IMR-90 (cell line): ENCODE data around the gene GALNT9. TPM values are rescaled to one million over a fixed set of nuclear protein-coding genes. Genes with fewer than 3 reads are reported as not detected.
"Not testable (repeated sequence)": the region's sequence is repeated elsewhere in the genome, so short reads cannot be mapped to it uniquely, and the experiment has no call there.

Experiments used
- ATAC-seq: fragments of 200-7000 bp; cut with Tn5 transposase; 2 replicates; pipeline ENCODE4 v1.9.1; 2020; ENCODE audit warnings: low read depth, mild to moderate bottlenecking, moderate library complexity
- BruUV-seq: library from RNA; stranded (reverse); fragments of 400-500 nt; replicated peaks from 2 replicates; lab custom pipeline; 2021; lab: Mats Ljungman, UMichigan
- CTCF ChIA-PET: fragments of 300-600 bp; formaldehyde crosslinking; extraction: SDS; loops from one replicate; lab custom pipeline; 2021; ENCODE audit warnings: antibody characterized with exemption; lab: Yijun Ruan, JAX
- POLR2A ChIA-PET: fragments of 300-600 bp; sonication (Branson Sonifier 250); formaldehyde crosslinking; loops from one replicate; lab custom pipeline; 2022; ENCODE audit warnings: antibody characterized with exemption; ENCODE audit not compliant: unreplicated experiment; lab: Charles Lee
- DNase-seq: peaks from one replicate; pipeline ENCODE4 v3.0.0; 2013
- H2AFZ ChIP-seq: replicated peaks from 2 replicates; pipeline ENCODE3; 2013; ENCODE audit warnings: low read length, mild to moderate bottlenecking; ENCODE audit not compliant: poor library complexity
- H2AK5ac ChIP-seq: 2 replicates; pipeline ENCODE4 v1.6.1; 2013; ENCODE audit warnings: low read depth, low read length, inconsistent platforms
- H2AK9ac ChIP-seq: replicated peaks from 2 replicates; pipeline ENCODE3; 2013; ENCODE audit warnings: mild to moderate bottlenecking, low read depth, low read length, moderate library complexity; ENCODE audit not compliant: poor library complexity
- H2BK120ac ChIP-seq: 2 replicates; pipeline ENCODE4 v1.6.1; 2013; ENCODE audit warnings: low read depth, low read length, inconsistent platforms
- H2BK15ac ChIP-seq: 3 replicates; pipeline ENCODE4 v1.6.1; 2013; ENCODE audit warnings: low read depth, low read length, inconsistent platforms
- H2BK20ac ChIP-seq: 2 replicates; pipeline ENCODE4 v1.6.1; 2013; ENCODE audit warnings: low read depth, mild to moderate bottlenecking, inconsistent platforms, low read length, moderate library complexity
- H2BK5ac ChIP-seq: 2 replicates; pipeline ENCODE4 v1.6.1; 2013; ENCODE audit warnings: mild to moderate bottlenecking, low read depth, low read length, inconsistent platforms; ENCODE audit not compliant: poor library complexity, severe bottlenecking
- H3K14ac ChIP-seq: replicated peaks from 2 replicates; pipeline ENCODE4 v1.6.1; 2013; ENCODE audit warnings: low read depth, low read length, inconsistent platforms
- H3K18ac ChIP-seq: 2 replicates; pipeline ENCODE4 v1.6.1; 2013; ENCODE audit warnings: low read depth, low read length, control low read depth
- H3K23ac ChIP-seq: 2 replicates; pipeline ENCODE4 v1.6.1; 2013; ENCODE audit warnings: low read depth, low read length, inconsistent platforms
- H3K27ac ChIP-seq: 2 replicates; pipeline ENCODE4 v1.5.1; 2013; ENCODE audit warnings: mild to moderate bottlenecking, control low read depth, low read length; ENCODE audit not compliant: insufficient read depth
- H3K27me3 ChIP-seq: 2 replicates; pipeline ENCODE4 v1.6.1; 2013; ENCODE audit warnings: low read length; ENCODE audit not compliant: control insufficient read depth, insufficient read depth
- H3K36me3 ChIP-seq: 2 replicates; pipeline ENCODE4 v1.6.1; 2013; ENCODE audit warnings: low read length, mixed read lengths; ENCODE audit not compliant: control insufficient read depth, insufficient read depth
- H3K4ac ChIP-seq: 2 replicates; pipeline ENCODE4 v1.6.1; 2013; ENCODE audit warnings: low read depth, low read length, inconsistent platforms
- H3K4me1 ChIP-seq: 2 replicates; pipeline ENCODE4 v1.6.1; 2013; ENCODE audit warnings: low read length, mixed read lengths; ENCODE audit not compliant: control insufficient read depth, insufficient read depth
- H3K4me2 ChIP-seq: 2 replicates; pipeline ENCODE4 v1.6.1; 2013; ENCODE audit warnings: low read depth, mild to moderate bottlenecking, control low read depth, low read length, moderate library complexity
- H3K4me3 ChIP-seq: 2 replicates; pipeline ENCODE4 v1.5.1; 2013; ENCODE audit warnings: low read depth, mild to moderate bottlenecking, control low read depth, low read length, moderate library complexity; ENCODE audit not compliant: insufficient read depth
- H3K56ac ChIP-seq: 2 replicates; pipeline ENCODE4 v1.6.1; 2013; ENCODE audit warnings: low read length, inconsistent platforms; ENCODE audit not compliant: insufficient read depth; ENCODE audit errors: extremely low read depth
- H3K79me1 ChIP-seq, 2 experiments: 2 replicates each; pipeline ENCODE4 v1.6.1; 2013; ENCODE audit warnings: low read length in 2 of 2, inconsistent platforms in 1 of 2, low read depth in 1 of 2
- H3K9ac ChIP-seq: 2 replicates; pipeline ENCODE4 v1.6.1; 2013; ENCODE audit warnings: low read depth, low read length, control low read depth
- H3K9me1 ChIP-seq: 2 replicates; pipeline ENCODE4 v1.6.1; 2013; ENCODE audit warnings: low read length, inconsistent platforms; ENCODE audit not compliant: insufficient read depth
- H3K9me3 ChIP-seq: 2 replicates; pipeline ENCODE4 v1.6.1; 2013; ENCODE audit warnings: low read length; ENCODE audit not compliant: control insufficient read depth, insufficient read depth
- H4K20me1 ChIP-seq: 2 replicates; pipeline ENCODE4 v1.6.1; 2013; ENCODE audit warnings: low read length, inconsistent platforms; ENCODE audit not compliant: insufficient read depth
- H4K5ac ChIP-seq: 2 replicates; pipeline ENCODE4 v1.6.1; 2013; ENCODE audit warnings: mild to moderate bottlenecking, low read depth, low read length, control low read depth
- H4K8ac ChIP-seq, 2 experiments: 2 replicates each; pipeline ENCODE4 v1.6.1; 2013; ENCODE audit warnings: low read depth in 2 of 2, low read length in 2 of 2, control low read depth in 1 of 2, inconsistent platforms in 1 of 2
- H4K91ac ChIP-seq: 2 replicates; pipeline ENCODE4 v1.6.1; 2013; ENCODE audit warnings: low read depth, low read length, inconsistent platforms; ENCODE audit not compliant: insufficient read depth
- ELK1 ChIP-seq: fragments of 150-350 bp; IDR thresholded peaks from 2 replicates; pipeline ENCODE4 v1.6.1; 2016; ENCODE audit warnings: low read depth, mild to moderate bottlenecking, low read length, moderate library complexity, borderline replicate concordance
- NFE2L2 ChIP-seq: fragments of 150-350 bp; IDR thresholded peaks from 2 replicates; pipeline ENCODE4 v1.6.1; 2016; ENCODE audit warnings: low read depth, mild to moderate bottlenecking, low read length
- RFX5 ChIP-seq: IDR thresholded peaks from 2 replicates; pipeline ENCODE4 v1.8.0; 2012; ENCODE audit warnings: low read depth, mild to moderate bottlenecking, low read length, moderate library complexity
- USF2 ChIP-seq: fragments of 150-350 bp; IDR thresholded peaks from 2 replicates; pipeline ENCODE4 v1.6.1; 2017; ENCODE audit warnings: mild to moderate bottlenecking, antibody characterized with exemption, low read length, low read depth
- WGBS, 2 experiments: methylation state at CpG; one replicate each; pipeline versions ENCODE4 v1.1.5 to v1.1.7; 2013; ENCODE audit warnings: missing lambda C conversion rate in 2 of 2; ENCODE audit not compliant: insufficient read length in 1 of 2; ENCODE audit errors: extremely low coverage in 2 of 2; 5-methylcytosine and 5-hydroxymethylcytosine counted together
- dilution Hi-C: fragments of 300-500 bp; cut with HindIII; formaldehyde crosslinking; loops from one replicate; pipeline ENCODE4 v1.14.3; 2018; ENCODE audit warnings: low sequenced_read_pairs; ENCODE audit not compliant: unreplicated experiment
- in situ Hi-C: fragments of 300-500 bp; cut with MboI; formaldehyde crosslinking; loops from 3 replicates; pipeline ENCODE4 v1.14.3; 2019; ENCODE audit warnings: low sequenced_read_pairs, inconsistent platforms, mixed read lengths
- intact Hi-C: fragments of 100-400 bp; cut with micrococcal nuclease; formaldehyde crosslinking; loops from 2 replicates; pipeline ENCODE4 v1.10.0; 2022
- polyA plus RNA-seq, 3 experiments: library from polyadenylated mRNA; depleted of rRNA; stranded (reverse); fragments of >200 nt; gene quantifications; 2 replicates each; pipeline ENCODE4 v1.2.3, GENCODE V29; 2012; ENCODE audit warnings: low replicate concordance in 1 of 3
- total RNA-seq: library from RNA; depleted of rRNA; stranded (reverse); fragments of >200 nt; gene quantifications from 2 replicates; pipeline ENCODE4 v1.2.3, GENCODE V29; 2012

The GALNT9 gene
- total and polyA plus RNA-seq, 2 of the 4 experiments (the other 2 are of a cell fraction): under 0.01 to 0.12 TPM

- Histone ChIP-seq H3K27me3 (peaks cover 2% of the 10 kb centered on the region; the same call in 1 of the 2 replicates), H3K36me3 (no peaks in the 10 kb centered on the region), H4K91ac (no peak overlapping the region), H2BK120ac (no peak overlapping the region), H3K4me1 (no peaks in the 10 kb centered on the region), H4K20me1 (no peaks in the 10 kb centered on the region), H2AFZ (no peak overlapping the region), H2BK20ac (no peak overlapping the region), H2AK9ac (no peak overlapping the region), H4K8ac (no peak overlapping the region), H3K9me3 (no peaks in the 10 kb centered on the region), H3K4me3 (no peak overlapping the region), H3K4me2 (no peak overlapping the region), H2BK5ac (no peak overlapping the region), H2AK5ac (no peak overlapping the region), H3K56ac (no peak overlapping the region), H3K18ac (no peak overlapping the region), H3K9me1 (no peaks in the 10 kb centered on the region), H3K27ac (no peak overlapping the region), H3K4ac (no peak overlapping the region), H3K9ac (no peak overlapping the region), H3K14ac (no peak overlapping the region), H2BK15ac (no peak overlapping the region), H3K23ac (no peak overlapping the region), H4K5ac (no peak overlapping the region), H3K79me1 (no peaks in the 10 kb centered on the region)
- WGBS, 2 experiments: 27% methylated on average over 2 of the region's 18 CpGs; no CpG with 5 or more reads in 1 of the 2 experiments
- ChIA-PET POLR2A (no interaction called here), CTCF (no interaction called here)
- TF ChIP-seq ELK1 (no peak), RFX5 (no peak), USF2 (no peak), NFE2L2 (no peak)
- no TSS peak for BruUV-seq
- in situ Hi-C loops (no loop called here), dilution Hi-C loops (no loop called here), intact Hi-C loops (no loop called here)
- no peak for DNase-seq
- ATAC-seq: no peak
Measured at GRCh38 chr12:132253698-132254480, 75.5 kb downstream of the GALNT9 start.

GRCh38 chr12:132252981-132253380 is 76.4 kb downstream of the GALNT9 start:
- H4K8ac ChIP-seq, BruUV-seq, H3K27me3 ChIP-seq, dilution Hi-C loops, H3K56ac ChIP-seq, intact Hi-C loops, H3K27ac ChIP-seq, H4K20me1 ChIP-seq, H3K4ac ChIP-seq, DNase-seq, H3K4me2 ChIP-seq, H3K4me3 ChIP-seq, H2BK120ac ChIP-seq, H3K36me3 ChIP-seq, H2AK5ac ChIP-seq, H3K9me3 ChIP-seq, POLR2A ChIA-PET, H2BK5ac ChIP-seq, ATAC-seq, H3K9me1 ChIP-seq, H3K4me1 ChIP-seq, H3K9ac ChIP-seq, in situ Hi-C loops, H2BK20ac ChIP-seq, CTCF ChIA-PET, H3K23ac ChIP-seq, H2AFZ ChIP-seq, H4K91ac ChIP-seq, H3K79me1 ChIP-seq, H3K14ac ChIP-seq, H3K18ac ChIP-seq, H4K5ac ChIP-seq, H2AK9ac ChIP-seq, H2BK15ac ChIP-seq: not testable (repeated sequence)
- no CpG with 5 or more reads among the region's 5 CpGs for WGBS, 2 experiments
